M059J (cell line): Measurements from ENCODE around the gene RBM17. TPM values are rescaled to one million over a fixed set of nuclear protein-coding genes. Genes with fewer than 3 reads are reported as not detected.
"Not testable (repeated sequence)": the region's sequence is repeated elsewhere in the genome, so short reads cannot be mapped to it uniquely, and the experiment has no call there.

ENCODE experiments used
- DNase-seq: peaks from one replicate; pipeline ENCODE4 v3.0.0-alpha.2; 2012; ENCODE audit warnings: low read depth
- total RNA-seq: library from RNA; depleted of rRNA; stranded (reverse); fragments of >200 nt; shearing (Covaris generic); gene quantifications from 2 replicates; pipeline ENCODE4 v1.2.3, GENCODE V29; 2014

The RBM17 gene
- total RNA-seq, 1 experiment from 2014 or later = 17.1 TPM

DNA sequence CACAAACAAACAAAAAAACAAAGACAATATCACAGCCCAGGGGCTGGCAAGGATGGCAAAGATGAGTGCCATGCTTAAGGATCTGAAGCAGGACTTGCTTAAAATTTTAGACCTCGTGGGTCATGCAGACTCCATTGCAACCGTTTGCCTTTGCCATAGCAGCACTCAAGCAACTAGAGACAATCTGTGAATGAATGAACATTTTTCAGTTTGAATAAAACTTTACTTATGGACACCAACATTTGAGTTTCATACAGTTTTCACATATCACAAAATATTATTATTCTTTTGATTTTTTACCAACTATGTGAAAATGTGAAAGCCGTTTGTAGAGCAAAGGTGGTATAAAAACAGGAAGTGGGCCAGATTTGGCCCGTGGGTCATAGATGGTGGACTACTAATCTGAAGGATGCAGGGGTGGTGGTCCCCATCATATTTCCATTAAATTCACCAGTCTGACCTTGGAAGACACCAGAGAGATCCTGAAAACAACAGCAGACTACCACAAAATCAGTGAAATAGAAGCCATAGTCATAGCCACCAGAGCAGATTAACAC lies 8.3 kb upstream of the RBM17 start:
- DNase-seq = no peak

DNA sequence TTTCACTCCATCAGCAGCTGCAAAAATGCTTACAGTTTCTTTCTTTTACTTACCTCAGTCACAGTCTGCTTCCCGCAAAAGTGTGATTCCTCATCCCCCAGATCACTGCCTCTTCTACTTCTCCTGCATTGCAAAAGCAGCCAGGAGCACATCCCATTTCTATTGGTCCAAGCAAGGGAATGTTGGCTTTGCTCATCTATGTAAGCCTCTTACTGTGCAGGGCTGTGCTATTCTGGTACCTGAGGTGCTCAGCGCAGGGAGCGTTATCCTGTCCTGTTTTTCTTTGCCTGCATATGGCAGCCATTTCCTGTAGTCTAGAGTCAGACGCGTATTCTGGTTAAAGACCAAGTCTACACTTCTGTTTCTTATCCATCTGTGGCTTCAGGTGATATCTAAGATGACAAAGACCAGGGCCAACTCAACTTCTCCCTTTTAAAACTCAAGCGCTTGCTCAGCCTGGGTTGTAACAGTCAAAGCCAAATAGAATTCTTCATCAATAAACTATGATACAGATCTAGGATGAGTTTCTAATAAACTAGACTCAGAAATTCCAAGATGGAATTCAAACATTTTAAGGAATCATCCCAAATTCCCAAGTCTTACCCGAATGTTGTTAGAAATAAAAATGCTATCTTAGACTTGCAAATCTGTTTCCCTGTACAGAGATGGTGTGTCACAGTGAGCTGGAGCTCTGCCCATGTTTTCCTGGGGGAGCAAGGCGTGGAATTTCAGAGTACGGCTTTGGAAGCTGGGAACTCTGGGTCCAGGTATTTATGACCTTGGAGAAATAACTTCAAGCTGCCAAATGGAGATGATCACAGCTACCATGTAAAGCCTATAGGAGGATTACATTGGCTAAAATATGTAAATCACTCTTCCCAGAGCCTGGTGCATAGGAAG lies 6.1 kb upstream of the RBM17 start:
- DNase-seq = peak; percentile 9

DNA sequence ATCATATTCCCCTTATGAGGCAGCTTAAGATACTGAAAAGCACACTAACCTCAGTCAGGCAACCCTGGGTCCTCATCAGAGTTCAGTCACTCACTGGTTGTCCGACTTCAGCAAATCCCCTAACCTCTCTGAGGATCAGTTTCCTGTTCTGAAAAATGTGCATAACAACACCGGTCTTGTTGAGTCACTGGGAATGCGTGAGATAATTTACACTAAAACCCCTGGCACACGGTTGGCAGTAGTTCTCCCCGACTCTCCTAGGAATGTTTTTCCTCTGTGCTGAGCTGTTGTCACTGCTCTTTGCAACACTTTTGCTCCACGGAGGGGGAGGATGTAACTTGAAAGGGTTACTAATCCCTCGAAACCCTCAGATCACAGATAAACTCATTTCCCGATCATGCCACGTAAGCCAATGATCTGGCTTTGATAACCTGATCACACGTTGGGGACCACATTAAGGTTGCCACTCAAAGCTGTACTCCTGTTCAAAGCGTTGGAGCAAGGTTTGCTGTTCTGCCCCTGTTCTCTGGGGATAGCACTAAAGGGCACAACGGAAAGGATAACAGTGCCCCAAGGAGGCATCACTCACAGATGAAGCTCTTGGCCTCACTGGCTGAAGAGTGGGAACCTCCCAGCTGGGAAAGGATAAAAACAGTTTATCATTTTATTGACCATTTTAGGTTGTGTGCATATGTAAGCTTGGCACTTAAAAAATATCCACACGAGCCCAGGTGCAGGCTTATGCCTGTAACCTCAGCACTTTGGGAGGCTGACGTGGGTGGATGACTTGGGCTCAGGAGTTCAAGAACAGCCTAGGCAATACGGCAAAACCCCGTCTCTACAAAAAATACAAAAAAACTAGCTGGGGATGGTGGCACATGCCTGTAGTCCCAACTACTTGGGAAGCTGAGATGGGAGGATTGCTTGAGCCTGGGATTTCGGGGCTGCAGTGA lies 5.0 kb upstream of the RBM17 start:
- DNase-seq = peak; percentile 41

DNA sequence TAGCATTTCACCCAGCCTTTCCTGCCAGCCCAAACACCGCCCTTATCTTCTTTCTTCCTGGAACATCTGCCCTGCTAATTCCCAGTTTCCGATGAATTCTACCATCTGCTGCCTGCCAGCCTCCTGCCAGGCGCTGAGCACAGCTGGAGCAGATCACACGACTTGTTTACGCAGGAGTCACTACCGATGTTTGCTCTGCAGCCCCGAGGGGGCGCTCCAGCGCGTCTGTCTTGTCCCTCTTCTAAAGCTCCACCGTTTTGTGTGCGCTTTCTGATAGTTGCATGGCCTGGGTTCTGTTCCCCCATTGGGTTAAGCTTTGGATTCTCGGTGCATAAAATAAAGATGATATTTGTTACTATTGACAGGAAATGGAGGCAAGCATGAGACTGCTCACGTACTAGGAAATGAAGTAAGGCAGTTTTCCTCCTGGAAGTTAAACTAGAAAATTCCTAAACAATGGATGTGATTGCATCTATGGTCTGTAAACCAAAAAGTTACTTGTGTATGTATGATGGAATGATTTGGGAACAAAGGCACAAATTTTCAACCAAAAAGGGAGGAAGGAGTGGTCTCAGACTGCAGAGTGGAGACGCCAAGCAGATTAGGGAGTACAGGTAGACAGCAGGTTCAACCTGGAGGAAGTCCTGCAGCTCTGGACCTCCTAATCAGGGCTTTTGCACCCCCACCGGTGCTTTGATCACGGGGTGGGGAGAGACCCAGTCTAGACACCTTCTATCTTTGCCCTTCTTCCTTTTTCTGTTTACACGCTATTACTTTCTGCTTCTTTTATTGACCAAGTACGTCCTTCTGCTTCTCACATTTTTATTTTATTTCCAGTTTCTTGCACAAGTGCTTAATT lies 2.2 kb upstream of the RBM17 start:
- DNase-seq = peak; percentile 64

DNA sequence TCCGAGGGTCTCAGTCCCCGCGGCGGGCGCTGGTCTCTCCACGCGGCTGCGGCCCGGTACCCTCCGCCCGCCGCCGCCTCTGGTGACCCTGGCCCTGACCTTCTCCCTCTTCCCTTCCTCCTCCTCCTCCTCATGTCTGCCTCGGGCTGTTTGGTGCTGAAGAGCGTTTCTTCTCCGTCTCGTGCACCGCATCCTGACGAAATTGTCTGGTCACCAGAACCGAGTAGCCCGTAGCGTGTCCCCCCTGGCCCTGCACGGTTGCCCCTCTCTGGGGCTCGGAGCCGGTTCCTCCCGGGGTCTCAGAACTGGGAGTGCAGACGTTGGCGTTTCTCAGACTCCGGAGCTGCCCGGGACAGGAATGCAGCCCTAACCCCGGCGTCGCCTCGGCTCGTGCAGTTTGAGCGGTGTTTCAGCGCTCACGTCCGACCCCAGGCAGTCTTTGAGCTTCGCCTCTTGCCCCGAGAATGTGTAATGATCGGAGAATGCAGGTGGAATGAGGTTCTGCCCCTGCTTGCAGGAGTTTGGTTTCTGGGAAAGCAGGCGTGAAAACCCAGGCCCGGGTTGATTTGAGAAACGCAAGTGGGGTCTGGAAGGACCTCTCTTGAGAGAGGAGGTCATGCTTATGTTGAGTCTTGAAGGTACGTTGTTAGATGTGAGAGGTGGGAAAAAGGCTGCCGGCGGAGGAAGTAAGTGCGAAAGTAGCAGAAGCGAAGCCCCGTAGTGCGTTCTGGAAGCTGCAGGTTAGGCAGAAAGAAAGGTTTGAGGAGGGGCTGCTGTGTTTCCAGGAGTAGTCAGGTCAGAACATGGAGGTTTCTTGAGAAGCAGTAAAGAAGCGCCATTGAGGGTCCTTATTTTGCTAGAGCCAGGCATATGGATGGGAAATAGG lies 743 bp downstream of the RBM17 start:
- peak; percentile 29 for DNase-seq

DNA sequence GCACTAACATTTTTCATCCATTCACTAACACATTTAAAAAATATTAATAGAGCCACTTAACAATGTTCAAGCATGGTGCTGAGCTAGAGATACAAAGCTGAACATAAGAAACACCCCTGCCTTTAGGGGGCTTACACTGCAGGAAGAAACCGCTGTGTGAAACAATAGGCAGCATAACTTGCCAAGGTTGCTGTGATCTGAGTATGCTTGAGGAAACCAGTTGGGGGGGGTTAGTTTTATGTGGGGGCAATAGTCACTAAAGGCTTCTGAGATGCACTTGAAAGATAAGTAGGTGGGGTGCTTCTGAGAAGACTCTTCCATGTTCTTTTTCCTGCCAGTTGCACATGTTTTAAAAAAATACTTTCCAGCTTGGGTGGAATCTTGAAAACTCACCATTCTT lies 2.8 kb downstream of the RBM17 start:
- no peak for DNase-seq

DNA sequence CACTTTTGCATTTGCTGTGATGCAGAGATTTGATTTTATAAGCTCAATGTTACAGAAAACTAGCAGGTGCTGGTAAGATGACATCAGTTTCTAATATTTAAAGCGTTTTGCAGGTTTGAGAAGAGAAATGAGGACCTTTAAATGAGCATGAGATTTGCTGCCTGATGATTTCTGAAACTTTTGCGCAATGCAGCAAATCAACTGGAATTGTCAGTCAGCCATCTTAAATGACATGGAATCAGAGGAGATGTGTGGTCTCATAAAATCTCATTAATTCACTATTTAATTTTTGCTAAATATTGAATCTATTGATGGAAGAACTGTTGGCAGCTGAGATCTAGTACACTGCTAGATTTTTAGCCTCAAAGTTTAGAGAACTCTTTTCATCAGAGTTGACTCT lies 3.9 kb downstream of the RBM17 start:
- no peak for DNase-seq

DNA sequence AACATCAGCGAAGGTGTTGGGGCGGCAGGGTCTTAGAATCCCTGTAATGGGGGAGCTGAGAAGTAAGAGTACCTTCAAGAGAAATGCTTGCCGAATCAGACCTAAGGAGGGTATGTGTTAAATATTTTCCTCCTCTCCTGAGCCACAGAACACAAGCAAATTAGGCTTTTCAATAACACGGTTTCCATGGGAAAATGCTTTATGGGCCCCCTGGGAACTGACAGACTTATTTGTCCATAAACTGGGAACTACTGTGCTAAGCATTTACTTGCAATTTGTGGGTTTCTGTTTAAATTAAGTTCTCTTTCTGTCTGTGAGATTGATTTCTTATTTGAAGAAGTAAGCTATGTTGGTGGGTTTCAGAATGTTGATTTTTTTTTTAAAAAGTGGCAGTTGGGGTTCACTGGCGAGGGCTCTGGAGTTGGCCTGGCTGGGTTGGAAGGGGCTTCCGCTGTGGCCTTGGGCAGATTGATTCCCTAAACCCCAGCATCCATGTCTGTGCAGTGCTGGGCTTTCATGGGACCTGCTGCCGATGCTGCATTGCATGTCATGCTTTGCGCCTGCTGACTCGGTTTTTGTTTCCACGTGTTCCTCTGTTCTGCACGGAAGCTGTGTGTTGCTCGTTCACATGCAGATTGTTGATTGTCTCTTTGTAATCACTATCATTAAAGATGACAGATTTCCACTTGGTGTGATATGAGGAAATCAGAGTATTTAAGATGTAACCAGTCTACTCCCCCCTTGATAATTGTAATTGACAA lies 7.2 kb downstream of the RBM17 start:
- DNase-seq = no peak

DNA sequence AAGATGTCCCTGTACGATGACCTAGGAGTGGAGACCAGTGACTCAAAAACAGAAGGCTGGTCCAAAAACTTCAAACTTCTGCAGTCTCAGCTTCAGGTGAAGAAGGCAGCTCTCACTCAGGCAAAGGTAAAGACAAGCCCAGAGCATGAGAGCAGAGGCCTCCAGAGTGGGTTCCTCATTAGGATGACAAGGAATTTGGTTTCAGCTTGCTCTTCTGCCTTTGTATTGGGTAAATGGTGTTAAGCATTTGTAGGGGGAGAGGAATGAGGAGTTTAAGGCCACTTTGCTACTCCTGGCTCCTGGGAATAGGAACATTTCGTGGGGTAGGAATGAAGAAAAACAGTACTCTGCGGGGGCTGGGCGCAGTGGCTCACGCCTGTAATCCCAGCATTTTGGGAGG lies 8.2 kb downstream of the RBM17 start:
- no peak for DNase-seq

DNA sequence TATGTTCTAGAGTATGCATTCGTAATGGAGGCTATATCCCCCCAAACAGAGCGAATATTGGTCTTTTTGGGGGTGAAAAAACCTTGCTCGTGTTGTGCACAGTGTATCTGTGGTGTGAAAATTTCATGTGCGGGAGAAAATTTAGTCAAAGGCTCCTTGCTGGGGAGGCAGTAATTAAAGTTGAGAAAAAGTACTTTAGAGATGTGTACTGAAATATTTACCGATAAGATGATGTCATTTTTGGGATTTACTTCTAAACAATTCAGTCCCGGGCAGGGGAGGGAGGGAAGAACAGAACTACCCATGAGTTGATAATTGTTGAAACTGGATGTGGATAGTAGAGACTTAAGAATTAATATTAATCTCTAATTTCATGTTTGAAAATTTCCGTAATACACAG lies 9.3 kb downstream of the RBM17 start:
- DNase-seq = no peak

DNA sequence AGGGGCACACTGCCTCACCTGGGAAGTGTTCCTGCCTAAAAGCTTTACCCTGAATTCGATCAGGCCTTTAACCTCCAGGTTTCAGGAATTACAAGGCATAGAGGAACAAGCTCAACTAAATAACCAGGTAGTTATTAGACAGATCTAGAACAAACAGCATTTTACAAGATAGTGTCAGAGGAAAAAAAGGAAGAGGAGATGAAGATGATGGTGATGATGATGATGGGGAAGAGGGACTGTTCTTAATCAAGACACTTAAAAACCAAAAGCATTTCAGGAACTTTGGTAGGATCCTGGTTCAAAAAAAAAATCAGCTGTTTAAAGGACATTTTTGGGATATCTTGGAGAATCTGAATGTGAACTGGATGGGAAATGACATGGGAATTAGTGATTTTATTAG lies 11.5 kb downstream of the RBM17 start:
- no peak for DNase-seq

DNA sequence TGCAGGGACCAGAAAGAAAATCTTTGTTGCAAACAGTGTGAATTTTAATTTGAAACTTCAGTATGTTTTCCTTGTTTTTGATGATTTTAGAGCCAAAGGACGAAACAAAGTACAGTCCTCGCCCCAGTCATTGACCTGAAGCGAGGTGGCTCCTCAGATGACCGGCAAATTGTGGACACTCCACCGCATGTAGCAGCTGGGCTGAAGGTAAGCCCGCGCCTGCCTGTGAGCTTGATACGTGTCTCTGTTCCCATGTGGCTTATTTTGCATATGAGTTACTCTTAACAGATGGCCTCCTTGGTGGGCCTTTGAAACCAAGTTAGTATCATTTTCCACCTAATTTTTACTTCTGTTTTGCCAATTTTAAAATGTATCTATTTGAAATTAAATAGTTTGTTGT lies 12.3 kb downstream of the RBM17 start:
- DNase-seq = no peak

DNA sequence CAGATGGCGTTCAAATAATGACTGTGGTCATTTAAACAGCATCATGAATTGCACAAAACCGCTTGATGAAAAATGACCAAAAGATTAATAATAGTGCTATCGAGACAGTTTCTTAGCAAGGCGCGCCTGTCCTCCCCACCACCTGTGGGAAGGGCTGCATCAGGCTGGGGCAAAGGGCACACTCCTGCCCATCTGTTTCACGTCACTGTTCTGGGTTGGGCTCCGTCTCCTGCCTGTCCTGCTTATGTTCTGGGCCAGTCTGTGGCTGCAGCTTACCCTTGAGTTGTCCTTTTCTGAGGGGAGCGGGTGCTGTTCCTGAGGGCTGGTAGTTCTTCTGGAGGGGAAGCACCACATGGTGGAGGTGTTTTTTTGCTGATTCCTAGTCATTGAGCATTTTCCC lies 13.3 kb downstream of the RBM17 start:
- DNase-seq = no peak

DNA sequence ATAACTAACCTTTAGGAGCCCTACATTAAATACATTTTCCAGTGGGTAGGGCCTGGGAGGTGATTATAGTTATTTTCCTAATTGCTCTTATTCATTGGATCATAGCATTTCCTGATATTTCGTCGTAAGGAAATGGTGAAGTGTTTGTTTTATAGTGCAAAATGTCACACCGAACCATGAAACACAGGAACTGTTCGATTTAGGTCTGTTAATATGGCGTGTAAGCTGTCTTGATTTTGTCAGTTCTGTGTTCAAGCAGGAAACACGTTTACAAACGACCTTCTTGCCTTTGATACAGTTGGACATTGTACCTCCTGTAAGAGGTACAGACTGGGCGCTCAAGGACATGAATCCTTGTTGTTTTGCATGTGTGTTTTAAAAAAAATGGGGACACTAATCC lies 14.8 kb downstream of the RBM17 start:
- DNase-seq = no peak

DNA sequence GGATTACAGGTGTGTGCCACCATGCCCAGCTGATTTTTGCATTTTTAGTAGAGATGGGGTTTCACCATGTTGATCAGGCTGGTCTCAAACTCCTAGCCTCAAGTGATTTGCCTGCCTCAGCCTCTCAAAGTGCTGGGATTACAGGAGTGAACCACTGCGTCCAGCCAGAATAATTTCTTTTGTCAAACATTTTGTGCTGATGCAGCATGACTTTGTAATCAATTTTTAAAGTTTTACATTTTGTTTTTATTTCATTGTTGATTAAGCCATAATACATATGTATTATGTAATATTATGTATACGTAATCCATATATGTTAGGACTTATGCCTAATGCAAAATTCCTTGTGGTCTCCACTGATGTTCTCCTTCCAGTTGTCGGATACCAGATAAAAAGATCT lies 18.8 kb downstream of the RBM17 start:
- DNase-seq = not testable (repeated sequence)

DNA sequence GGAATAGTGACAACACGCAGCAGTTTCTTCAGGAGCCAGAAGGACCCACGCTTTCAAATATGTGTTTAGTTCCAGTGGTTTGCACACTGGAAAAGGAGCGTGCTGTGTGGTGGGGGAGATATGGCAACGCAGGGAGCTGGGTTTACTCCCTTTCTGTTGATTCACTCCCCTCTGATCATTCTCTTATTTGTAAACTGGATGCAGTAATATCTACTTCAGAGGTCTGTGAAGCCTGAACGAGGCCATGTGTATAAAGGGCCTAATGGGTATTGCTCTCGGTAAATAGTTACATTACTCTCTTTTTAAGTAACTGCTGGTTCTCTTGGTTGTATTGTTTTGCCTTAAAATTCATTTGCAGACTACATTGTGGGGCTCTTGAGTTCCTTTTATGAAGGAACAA lies 19.2 kb downstream of the RBM17 start:
- DNase-seq = no peak

DNA sequence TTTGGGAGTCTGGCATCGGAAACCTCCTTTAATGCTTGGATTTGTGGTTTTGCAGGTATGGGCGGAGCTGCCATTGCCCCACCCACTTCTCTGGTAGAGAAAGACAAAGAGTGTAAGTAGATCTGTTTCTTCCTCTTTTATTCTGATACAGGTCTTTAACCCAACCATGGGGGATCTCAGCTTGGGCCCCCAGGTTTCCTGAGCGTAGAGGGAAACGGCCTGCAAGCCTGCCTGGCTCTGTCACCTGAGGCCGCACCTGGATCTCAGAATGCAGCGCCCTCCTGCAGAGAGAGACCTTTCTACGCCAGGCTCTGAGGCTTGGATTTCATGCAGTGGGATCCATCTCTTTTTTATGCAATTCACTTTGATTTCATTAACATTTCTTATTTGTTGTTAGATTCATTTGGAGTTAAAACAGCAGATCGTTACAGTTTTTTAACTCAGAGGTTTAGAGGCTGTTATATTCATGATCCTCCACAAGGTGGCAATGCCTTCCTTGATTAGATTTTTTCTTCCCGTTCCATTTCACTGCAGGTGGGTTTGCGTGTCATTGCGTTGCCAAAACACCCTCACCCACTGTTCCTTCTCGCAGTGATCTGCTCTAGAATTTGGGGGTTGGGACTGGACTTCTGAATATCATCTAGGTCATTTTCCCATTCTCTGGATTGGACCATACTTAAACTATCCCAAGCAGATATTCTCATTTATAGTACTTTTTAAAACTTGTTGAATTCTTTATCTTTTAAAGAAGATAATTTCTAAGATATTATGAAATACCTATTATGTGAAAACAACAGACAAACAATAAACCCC lies 20.0 kb downstream of the RBM17 start:
- DNase-seq = peak; percentile 29

DNA sequence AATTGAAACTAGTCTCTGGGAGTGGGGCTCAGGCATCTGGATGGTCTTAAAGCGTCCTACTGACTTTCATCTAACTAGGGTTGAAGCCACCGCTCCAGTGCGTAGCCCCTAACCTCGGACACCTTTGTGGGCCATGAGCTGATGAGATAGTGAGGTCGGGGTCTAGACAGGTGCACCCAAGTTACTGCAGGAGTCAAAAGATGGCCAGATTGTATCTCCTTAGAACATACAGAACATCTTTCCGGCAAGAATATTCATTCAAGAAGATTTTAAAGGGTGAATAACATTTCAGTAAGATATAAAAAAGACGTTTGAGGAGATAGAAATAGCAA lies 20.6 kb downstream of the RBM17 start:
- no peak for DNase-seq

DNA sequence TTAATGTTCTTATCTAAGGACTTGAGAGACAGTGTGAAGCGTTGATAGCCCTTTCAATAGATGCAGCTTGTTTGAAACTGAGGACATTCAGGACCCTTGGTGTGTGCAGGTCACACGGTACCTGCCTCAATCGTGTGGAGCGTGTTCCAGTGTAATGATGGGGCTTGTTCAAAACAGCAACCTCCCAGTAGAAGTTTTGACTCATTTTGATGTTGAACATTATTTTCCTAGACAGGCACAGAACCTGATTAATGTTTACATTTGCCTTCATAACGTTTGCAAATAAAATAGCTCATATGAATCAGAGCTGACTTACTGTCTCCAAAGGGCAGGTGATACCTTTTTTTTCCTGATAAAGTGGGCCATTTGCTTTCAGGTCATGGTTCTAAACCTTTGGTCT lies 21.3 kb downstream of the RBM17 start:
- no peak for DNase-seq
